OCI-LY1 (cell line): Measurements from ENCODE around the gene FZR1.

Experiments used
- CTCF ChIP-seq: fragments of 200-600 bp; sonication (generic), shearing (Covaris generic); IDR thresholded peaks from 2 replicates; pipeline ENCODE4 v1.5.1; 2017; ENCODE audit warnings: mild to moderate bottlenecking, antibody characterized with exemption, low read length, moderate library complexity, mixed read lengths
- EZH2 ChIP-seq: fragments of 200-600 bp; sonication (generic), shearing (Covaris generic); IDR thresholded peaks from 2 replicates; pipeline ENCODE4 v1.8.0; 2017; ENCODE audit warnings: borderline replicate concordance, mixed run types, mild to moderate bottlenecking, antibody characterized with exemption, low read length, moderate library complexity, mixed read lengths

DNA sequence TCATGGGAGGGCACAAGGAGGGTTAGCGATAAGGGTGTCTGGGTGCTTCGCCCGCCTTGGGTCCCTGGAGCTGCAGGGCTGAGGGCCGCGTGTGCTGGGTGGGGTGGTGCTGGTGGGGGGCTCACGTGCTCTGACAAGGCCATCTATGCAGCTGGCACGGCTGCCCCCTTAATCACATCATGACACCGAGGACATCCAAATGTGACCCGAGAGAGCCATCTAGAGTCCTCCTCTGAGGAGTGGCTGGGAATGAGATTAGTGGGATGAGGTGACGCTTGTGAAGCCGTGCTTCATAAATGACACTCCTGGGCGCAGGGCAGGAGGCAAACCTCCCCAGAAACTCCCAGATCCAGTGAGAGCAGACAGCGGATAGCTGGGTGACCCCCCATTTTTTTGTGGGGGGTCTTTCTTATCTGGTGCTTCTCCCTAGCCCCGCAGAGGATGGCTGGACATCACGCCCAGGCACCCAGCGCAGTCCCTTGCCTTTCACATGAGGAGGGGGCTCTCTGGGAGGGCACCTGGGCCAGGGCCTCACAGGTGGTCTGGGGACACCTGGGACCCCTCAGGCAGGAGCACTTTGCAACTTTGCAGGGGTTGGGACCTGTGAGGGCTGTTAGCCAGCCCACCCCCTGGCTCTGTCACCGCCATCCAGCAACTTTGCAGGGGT, 6.6 kb downstream of the FZR1 start:
- no peak for TF ChIP-seq CTCF
- TF ChIP-seq EZH2, result no peak
